ENCODE measurements around the gene CSK. TPM values are rescaled to one million over a fixed set of nuclear protein-coding genes. Genes with fewer than 3 reads are reported as not detected.

Gene CSK
- total and polyA plus RNA-seq, 2 of the 8 experiments (the other 6 are each of a cell fraction or from before 2014, with no cell fraction given), result 13.7 to 50.2 TPM

GRCh38 chr15:74791667-74792066 is 9.8 kb downstream of the CSK start:
- no peak for DNase-seq (ENCODE audit: low read depth in 1 of 2, low spot score in 2 of 2)
- Histone ChIP-seq H2AK5ac (ENCODE audit: low read depth, low read length) (no peak overlapping the region), H3K27me3 (replicated peaks in 1 of 4; ENCODE audit: control insufficient read depth in 3 of 4, extremely low read depth in 1 of 4, insufficient read depth in 3 of 4, low read length in 3 of 4) (no peaks in the 10 kb centered on the region), H2AFZ (ENCODE audit: low read length) (no peak overlapping the region), H4K5ac (ENCODE audit: insufficient read length, low read depth, low read length) (no peak overlapping the region), H2BK20ac (ENCODE audit: low read length) (no peak overlapping the region), H3K56ac (replicated peaks; ENCODE audit: insufficient read length, low read depth, low read length) (no peak overlapping the region), H3K9me3 (ENCODE audit: insufficient read depth in 2 of 2, low read depth in 1 of 2, low read length in 1 of 2) (no peaks in the 10 kb centered on the region), H3K23me2 (ENCODE audit: low read depth, low read length) (no peaks in the 10 kb centered on the region), H2BK15ac (ENCODE audit: low read length) (no peak overlapping the region), H3K36me3 (ENCODE audit: control insufficient read depth in 2 of 4, insufficient read depth in 4 of 4, low read length in 3 of 4) (no peaks in the 10 kb centered on the region), H4K8ac (ENCODE audit: extremely low read depth, insufficient read depth, low read length) (no peak overlapping the region), H3K79me2 (ENCODE audit: control insufficient read depth in 1 of 2, insufficient read depth in 2 of 2, low read length in 2 of 2) (peaks cover 0 to 7% of the 10 kb centered on the region in 2 experiments; a peak in 1 of 4 replicates), H3K23ac (ENCODE audit: insufficient read length) (no peak overlapping the region), H4K20me1 (replicated peaks in 1 of 2; ENCODE audit: control insufficient read depth in 1 of 2, insufficient read depth in 2 of 2, low read length in 2 of 2) (peaks cover 37 to 55% of the 10 kb centered on the region in 2 experiments), H3K4me3 (ENCODE audit: extremely low read depth in 1 of 4, insufficient read depth in 2 of 4, low read depth in 3 of 4, low read length in 4 of 4) (no peak overlapping the region), H3K4ac (replicated peaks; ENCODE audit: insufficient read length, low read depth, low read length) (no peak overlapping the region), H3K27ac (ENCODE audit: low read depth, low read length) (no peak overlapping the region), H3K9ac (replicated peaks in 1 of 4; ENCODE audit: extremely low read depth in 1 of 4, low read depth in 3 of 4, low read length in 3 of 4) (no peak overlapping the region), H2BK5ac (ENCODE audit: low read depth, low read length) (no peak overlapping the region), H2BK120ac (replicated peaks; ENCODE audit: low read depth, low read length) (no peak overlapping the region), H3K79me1 (ENCODE audit: low read depth, low read length) (peaks cover 29% of the 10 kb centered on the region), H4K91ac (replicated peaks; ENCODE audit: insufficient read length, low read length) (no peak overlapping the region), H3K4me1 (replicated peaks in 1 of 4; ENCODE audit: control insufficient read depth in 3 of 4, insufficient read depth in 4 of 4, low read length in 3 of 4) (peaks cover 4 to 28% (median 14%) of the 10 kb centered on the region in 4 experiments), H2BK12ac (ENCODE audit: low read depth, low read length) (no peak overlapping the region), H3K18ac (ENCODE audit: extremely low read depth, low read length) (no peak overlapping the region), H3K4me2 (ENCODE audit: insufficient read depth in 1 of 2, low read depth in 2 of 2, low read length in 2 of 2) (no peak overlapping the region), H3K14ac (ENCODE audit: insufficient read length) (no peak overlapping the region)
- 88% methylated on average over 7 of the region's 7 CpGs; no CpG with 5 or more reads in 1 of the 2 experiments for WGBS, 2 experiments (ENCODE audit: extremely low coverage in 1 of 2, insufficient coverage in 1 of 2, insufficient read length in 1 of 2, insufficient replicate concordance in 2 of 2, low coverage in 1 of 2, low lambda C conversion rate in 2 of 2, missing lambda C conversion rate in 1 of 2)
- ChIA-PET POLR2A (ENCODE audit: partially characterized antibody) (interaction anchor here (0.6 to 2.8 kb wide), 5 partner anchors 14 to 121 kb away, joined by 3 to 9 read pairs (median 4); no protein-coding TSS in a partner anchor), CTCF (ENCODE audit: partially characterized antibody) (interaction anchor here (1.1 to 53.7 kb wide), 7 partner anchors 8 to 238 kb away, joined by 3 to 1439 read pairs (median 23); partner anchors contain the start of genes CLK3 and CSK)
- FAIRE-seq, result no peak
- TF ChIP-seq MAX (IDR thresholded peaks at IDR 0.05) (no peak), SIRT6 (IDR thresholded peaks at IDR 0.05; ENCODE audit: low read length) (no peak), KDM5A (IDR thresholded peaks at IDR 0.05; ENCODE audit: low read length) (no peak), ASH2L (IDR thresholded peaks at IDR 0.05; ENCODE audit: low read length) (no peak), SRF (IDR thresholded peaks at IDR 0.05; ENCODE audit: low read depth, low read length) (no peak), EZH2 (IDR thresholded peaks at IDR 0.05; ENCODE audit: low read depth, low read length, severe bottlenecking) (no peak), TEAD4 (IDR thresholded peaks at IDR 0.05; ENCODE audit: low read depth, low read length) (no peak), NRF1 (IDR thresholded peaks at IDR 0.05; ENCODE audit: low read depth, low read length) (no peak), JUN (IDR thresholded peaks at IDR 0.05; ENCODE audit: low read depth, low read length) (no peak), KDM1A (IDR thresholded peaks at IDR 0.05; ENCODE audit: borderline replicate concordance, low read length) (no peak), CTCF (IDR thresholded peaks at IDR 0.05; ENCODE audit: control extremely low read depth in 1 of 3, insufficient read depth in 1 of 3, low read depth in 1 of 3, low read length in 3 of 3) (no peak), CBX8 (IDR thresholded peaks at IDR 0.05; ENCODE audit: borderline replicate concordance, low read depth, low read length) (no peak)
